Esophagus muscularis mucosa (tissue), 3 donors: ENCODE data around the gene LBHD1.

Source experiments
- EP300 ChIP-seq: sonication (generic); formaldehyde crosslinking; IDR thresholded peaks from one replicate; pipeline ENCODE4 v1.6.1; 2017; ENCODE audit warnings: antibody characterized with exemption
- POLR2A ChIP-seq: fragments of 450-650 bp; IDR thresholded peaks from one replicate; pipeline ENCODE4 v1.6.1; 2017; ENCODE audit warnings: antibody characterized with exemption, moderate library complexity, mild to moderate bottlenecking, low read depth
- POLR2AphosphoS5 ChIP-seq, 2 donors: sonication (generic); formaldehyde crosslinking; IDR thresholded peaks; one replicate each; pipeline ENCODE4 v1.6.1; 2017; ENCODE audit warnings: antibody characterized with exemption in 2 of 2

- TF ChIP-seq POLR2AphosphoS5 (IDR thresholded peaks at IDR 0.05) (no peak), POLR2A (no peak), EP300 (no peak)
Measured at GRCh38 chr11:62673196-62673525, 1.1 kb upstream of the LBHD1 start.
